HK-2 (cell line): ENCODE data around the gene KAZN.

Experiments used
- DNase-seq: peaks from one replicate; pipeline ENCODE4 v3.0.0-alpha.2; 2018; ENCODE audit not compliant: unreplicated experiment

Gene KAZN

DNA sequence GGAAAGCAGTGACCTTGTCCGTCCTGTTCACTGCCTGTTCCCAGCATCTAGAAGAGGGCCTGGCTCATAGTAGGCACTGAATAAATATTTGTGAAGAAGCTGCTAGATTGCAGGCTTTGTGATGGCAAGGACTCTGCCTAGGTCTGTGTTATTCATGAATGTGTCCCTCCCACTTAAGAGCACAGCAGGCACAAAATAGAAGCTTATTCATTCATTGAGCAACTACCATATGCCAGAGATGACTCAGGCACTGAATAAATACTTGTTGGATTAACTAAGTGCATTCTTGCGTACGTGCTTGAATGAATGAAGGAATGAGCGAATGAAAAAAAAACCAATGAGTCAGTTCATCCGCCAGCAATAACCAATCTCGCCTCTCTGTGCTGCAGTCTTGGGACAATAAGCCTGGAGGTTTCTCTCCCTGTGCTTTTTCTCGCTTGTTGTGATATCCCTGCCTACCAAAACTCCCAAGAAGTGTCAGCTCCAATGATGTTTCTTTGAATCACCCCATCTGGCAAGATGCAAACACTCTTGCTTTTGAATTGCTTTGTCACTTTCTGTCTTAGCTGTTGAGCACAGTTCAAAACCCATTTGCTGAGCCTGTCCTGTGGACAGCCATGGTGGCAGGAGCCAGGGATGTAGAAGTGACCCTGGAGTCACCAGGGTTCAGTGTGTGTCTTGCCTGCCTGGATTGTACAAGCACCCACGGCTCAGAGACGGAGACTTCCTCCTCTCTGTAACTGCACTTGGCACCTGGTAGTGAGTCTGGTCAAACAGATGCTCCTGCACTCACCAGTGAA lies 143.9 kb downstream of the KAZN start:
- DNase-seq = peak; percentile 42

DNA sequence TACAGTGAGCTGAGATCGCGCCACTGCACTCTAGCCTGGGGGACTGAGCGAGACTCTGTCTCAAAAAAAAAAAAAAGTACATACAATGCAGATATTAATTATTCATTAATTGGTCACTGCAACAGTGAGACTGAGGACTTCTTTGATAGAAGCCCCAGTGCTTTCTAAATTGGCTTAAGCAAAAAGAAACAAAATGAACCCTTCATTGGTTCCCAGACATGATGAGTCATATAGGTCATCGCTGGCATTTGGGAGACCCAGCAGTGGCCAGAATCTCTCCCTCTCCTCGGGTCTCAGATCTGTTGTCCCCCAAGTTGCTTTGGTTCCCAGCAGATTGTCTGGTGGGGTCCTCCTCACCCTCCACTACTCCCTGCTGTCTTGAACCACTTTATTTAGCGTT lies 144.9 kb downstream of the KAZN start:
- DNase-seq = no peak

DNA sequence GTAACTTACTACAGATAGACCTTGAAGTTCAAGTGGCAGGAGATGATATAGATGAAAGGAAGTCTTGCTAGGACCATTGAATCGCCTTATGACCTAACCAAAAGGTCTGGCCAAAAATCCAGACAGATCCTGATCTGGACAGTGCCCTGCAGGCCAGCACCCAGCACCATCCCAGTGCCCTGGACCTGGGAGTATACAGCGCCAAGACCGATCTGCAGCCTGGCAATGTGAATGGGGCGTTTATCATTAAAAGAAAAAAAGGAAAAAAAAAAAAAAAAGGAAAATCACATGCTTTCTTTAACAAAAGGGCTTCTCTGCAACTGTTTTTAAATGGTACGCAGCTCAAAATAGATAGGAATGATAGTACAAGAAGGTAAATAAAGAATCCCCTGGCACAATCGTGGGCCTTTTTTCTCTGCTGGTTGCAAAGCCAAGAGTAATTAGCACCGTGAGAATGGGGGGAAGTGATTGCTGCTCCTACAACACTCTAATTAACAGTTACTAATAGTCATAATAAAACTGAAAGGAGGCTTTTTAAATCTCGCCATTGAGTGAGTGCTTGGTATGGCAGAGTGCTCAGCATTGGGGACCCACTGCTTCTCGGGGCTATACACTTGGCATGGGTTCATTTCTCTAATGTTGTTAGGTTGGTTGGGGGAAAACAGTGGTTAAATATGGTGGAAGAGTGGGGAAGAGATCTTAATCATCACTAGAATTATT lies 146.7 kb downstream of the KAZN start:
- DNase-seq = no peak

- no peak for DNase-seq
Observed at GRCh38 chr1:14745789-14746188, 147.3 kb downstream of the KAZN start.

DNA sequence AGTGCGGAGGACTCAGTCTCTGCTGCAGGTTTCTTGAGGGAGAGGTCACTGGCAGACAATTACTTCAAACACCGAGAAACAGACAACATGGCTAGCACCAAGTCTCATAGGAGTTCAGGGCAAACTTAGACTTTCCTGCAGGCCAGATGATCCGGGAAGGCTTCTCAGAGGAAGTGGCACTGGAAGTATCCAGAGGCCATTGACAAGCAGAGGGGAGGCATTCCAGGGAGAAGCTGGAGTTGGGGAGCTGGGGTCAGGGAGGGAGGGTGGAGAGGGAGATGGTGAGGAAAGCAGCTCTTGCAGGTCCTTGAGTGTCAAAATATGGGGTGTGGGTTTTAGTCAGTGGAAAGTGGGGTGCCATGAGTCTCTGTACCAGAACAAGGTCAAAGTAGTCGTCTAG lies 147.9 kb downstream of the KAZN start:
- no peak for DNase-seq

DNA sequence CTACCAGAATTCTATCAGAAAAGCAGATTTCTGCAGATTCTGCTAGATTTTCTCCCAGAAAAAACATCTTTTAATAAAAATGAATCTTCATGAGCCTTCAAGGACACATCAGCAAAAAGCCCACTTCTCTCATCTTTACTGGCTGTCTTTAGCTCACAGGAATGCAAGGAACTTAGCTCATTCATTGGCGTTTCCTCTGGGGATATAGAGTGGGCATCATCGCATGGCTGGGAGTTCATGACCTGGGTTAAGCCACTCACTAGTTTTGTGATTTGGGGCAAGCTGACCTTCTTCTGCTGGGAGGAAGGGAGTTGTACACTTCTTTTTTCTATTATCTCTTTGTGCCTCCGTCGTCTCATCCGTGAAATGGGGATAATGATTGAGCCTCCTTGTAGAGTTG lies 149.7 kb downstream of the KAZN start:
- DNase-seq = no peak

DNA sequence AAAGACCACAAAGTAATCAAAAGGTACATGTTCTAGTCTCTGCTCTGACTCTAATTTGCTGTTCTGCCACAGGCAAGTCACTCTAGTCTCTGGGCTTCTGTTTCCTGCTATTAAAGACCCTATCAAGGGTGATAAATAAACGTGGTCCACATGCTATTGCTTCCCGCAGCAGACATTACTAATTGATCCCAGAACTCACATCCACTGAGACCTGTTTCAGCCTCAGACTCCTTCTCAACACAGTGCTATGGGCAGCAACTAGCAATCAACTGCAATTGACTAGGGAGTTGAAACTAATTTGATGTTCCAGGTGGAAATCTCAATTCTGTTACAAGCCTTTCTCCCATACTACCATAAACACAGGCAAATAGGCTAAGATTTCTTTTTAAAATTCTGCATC lies 150.5 kb downstream of the KAZN start:
- DNase-seq = no peak

GRCh38 chr1:14750490-14750889 lies 152.0 kb downstream of the KAZN start:
- no peak for DNase-seq

DNA sequence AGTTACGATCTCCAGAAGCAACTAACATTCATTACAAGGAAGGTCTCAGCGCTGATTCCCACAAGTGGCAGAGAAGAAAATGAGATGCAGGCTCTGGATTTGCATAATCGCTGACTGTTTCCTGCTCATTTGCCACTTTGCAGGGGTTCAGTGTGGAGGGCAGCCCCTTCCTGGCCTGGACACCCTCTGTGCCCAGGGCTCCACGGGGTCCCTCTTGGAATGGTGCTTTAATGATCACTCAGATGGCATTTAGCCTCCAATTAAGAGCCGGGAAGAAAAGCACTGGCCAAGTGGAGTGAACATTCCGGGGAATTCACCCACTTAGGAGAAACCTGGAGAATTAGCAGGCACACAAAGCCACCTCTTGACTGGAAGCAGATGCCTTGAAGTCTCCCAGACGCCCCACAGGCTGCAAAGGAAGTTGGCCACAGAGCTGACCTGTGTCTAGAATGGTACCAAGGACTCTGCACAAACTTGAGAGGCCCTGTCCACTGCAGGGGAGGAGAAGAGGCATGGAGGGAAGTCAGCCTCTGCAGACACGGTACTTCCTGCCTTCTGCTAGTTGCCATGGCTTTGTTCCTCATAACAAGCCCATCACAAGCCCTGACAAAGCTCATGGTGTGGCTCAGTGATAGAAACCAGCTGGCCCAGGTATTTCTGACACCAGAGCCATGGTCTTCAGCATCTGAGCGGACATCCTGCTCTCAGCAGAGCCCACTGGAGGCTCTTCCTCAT lies 157.2 kb downstream of the KAZN start:
- DNase-seq = no peak

DNA sequence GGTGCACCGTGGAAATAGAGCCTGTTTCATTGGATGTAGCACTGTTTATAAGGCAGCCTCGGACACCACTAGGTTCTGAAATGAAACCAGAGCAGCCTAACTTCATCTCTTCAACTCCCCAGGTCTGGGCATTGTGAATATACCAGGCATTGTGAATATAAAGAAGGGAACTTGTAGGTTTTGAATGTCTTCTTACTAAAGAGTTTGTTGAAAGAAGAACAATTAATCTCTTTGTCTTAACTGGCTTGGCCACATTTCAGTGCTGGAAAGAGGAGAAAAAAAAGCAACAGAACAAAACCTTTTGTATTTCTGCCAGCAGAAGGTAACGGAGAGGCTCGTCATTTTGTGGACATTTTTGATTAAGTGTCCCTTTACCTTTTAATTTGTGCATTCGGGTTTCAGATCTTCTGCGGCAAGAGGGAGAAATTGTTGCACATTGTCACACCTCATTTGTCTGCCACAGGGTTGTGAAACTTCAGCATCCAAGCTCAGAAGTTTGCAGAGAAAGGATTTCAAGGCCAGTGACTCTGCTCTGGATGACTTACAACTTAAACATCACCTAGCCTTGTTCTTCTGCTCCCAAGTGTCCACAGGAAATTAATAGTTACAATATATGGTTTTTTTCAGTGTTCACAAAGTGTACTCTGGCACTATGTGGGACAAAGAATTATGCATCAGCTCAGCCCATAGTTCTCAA lies 158.3 kb downstream of the KAZN start:
- no peak for DNase-seq

DNA sequence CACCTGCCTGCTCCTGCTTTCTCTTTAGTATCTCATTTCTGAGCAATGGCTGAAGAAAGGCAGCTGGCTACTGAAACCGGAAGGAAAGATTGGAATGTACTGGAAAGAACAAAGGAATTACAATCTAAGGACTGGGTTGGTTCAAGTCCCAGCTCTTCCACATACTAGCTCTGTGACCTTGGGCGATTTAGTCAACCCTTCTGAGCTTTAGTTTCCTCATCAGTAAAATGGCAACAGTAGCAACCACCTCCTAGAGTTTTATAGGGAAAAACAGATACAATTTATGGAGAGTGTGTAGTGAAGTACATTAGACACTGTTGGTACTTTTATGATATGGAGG lies 158.8 kb downstream of the KAZN start:
- DNase-seq = no peak

DNA sequence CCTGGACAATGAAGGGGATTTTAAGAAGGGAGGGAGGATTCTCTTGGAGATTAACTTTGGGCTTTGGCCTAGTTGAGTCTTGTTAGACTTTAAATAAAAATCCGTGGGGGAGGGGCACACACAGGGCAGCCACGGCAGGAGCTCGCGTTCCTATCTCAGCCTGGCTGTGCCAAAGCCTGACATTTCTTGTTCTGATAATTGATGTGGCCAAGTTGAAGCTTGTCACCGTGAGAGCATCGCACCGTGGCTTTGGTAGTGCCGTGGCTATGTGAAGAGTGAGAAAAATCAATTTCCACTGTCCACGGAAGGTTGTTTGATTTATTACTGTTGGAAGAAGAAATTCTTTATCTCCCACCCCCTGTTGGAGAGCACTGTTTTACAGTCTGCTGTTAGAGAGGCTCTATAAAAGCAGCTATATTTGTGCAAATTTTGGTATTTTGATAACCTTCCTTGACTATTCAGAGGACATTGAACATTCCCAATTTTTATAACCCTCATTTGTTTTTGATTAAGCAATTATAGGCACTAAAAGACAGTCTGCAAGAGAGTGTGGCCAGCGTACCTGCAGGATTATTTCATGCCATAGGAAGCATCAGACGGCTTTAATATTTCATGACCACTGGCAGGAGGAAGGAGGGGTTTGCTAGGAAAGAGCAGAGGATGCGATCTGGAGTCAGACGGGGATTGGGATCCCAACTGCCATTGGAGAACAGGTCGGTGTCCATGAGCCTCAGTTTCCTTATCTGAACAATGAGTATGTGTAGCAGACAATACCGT lies 160.7 kb downstream of the KAZN start:
- no peak for DNase-seq

DNA sequence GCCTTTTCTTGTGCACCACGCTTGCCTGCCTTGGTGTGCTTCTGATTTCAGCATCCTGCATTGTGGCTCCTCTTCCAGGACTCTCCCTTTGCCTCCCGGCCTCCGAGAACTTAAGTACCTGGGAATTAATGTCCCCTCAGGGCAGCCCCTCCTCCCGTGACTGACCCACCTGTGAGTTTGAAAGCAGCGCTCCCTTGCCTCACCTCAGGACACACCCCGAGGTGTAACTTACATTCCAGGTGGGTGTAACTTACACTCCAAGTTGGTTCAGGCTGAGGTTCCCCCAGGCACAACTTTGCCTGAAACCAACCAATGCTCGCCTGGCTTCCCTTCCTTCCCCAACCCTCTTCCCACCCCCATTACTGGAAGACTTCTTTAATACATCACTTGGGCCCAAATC lies 161.4 kb downstream of the KAZN start:
- DNase-seq = no peak

DNA sequence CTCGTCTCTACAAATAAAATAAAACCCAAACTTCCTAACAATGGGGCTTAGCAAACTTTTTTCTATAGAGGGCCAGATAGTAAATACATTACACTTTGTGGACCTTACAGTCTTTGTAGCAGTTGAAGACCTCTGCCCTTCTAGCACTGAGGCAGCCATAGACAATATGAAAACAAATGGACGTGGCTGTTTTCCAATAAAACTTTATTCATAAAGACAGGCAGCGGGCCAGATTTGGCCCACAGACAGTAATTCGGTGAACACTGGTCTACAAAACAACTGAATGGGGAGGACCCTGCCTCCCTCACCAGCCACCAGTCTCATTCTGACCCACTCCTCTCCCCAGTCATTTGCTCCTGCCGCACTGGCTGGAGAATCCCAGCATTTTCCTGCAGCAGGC lies 162.3 kb downstream of the KAZN start:
- DNase-seq = no peak

- no peak for DNase-seq
Observed at GRCh38 chr1:14761291-14762153, 163.0 kb downstream of the KAZN start.

DNA sequence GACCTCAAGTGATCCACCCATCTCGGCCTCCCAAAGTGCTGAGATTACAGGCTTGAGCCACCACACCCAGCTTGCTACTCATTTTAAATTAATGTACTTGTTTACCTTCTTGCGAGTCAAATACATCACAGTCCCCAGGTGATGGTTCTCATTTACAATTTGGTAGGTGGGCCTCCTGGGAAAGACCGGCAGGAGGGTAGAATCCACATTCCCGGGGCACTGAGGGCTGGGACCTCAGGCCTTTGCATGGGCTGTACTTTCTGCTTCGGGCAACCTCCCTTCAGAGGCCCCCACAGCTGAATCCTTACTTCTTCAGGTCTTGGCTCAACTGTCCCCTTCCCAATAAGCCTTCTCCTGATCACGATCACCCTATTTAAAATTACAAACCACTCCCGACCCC lies 165.5 kb downstream of the KAZN start:
- no peak for DNase-seq

- no peak for DNase-seq
Observed at GRCh38 chr1:14765773-14766172, 167.3 kb downstream of the KAZN start.

DNA sequence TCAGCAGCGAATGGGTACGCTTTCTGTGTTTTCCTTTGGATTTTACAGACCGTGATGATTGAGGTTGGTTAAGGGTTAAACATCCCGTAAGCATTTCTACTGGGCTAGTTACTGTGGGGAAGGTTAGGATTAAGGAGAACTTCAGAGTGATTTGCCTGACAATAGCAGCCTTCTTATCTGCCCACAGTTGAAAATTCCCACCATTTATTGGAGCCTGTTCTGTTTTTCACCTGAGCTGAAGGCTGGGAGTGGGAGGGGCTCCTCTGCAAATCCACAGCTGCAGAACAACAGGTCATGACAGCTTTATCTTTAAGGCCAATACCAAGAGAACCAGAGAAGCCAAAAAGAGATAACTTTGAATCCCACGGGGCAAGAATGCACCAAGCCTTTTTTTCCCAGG lies 168.6 kb downstream of the KAZN start:
- DNase-seq = no peak

GRCh38 chr1:14768582-14769304 lies 170.3 kb downstream of the KAZN start:
- DNase-seq = no peak
